RWPE1 (cell line): ENCODE measurements around the gene SERPINA4.

Source experiments
- CTCF ChIA-PET: fragments of 350-600 bp; sonication (Branson Sonifier 250); formaldehyde crosslinking; extraction: SDS; loops from one replicate; lab custom pipeline; 2021; lab: Yijun Ruan, JAX
- POLR2A ChIA-PET: fragments of 400-600 bp; formaldehyde crosslinking; extraction: SDS; loops from one replicate; lab custom pipeline; 2020; ENCODE audit warnings: antibody characterized with exemption; ENCODE audit not compliant: low non-redundant PET; lab: Yijun Ruan, JAX
- DNase-seq: peaks from one replicate; pipeline ENCODE4 v3.0.0; 2012; ENCODE audit warnings: low spot score
- H3K27ac ChIP-seq: fragments of 450-650 bp; 2 replicates; pipeline ENCODE4 v1.5.1; 2017
- TF ChIP-seq, protein P1 (sequence below): fragments of 450-650 bp; conservative IDR thresholded peaks from 2 replicates; pipeline ENCODE4 v1.5.1; 2017; ENCODE audit warnings: low read depth, mild to moderate bottlenecking

SERPINA4 gene

DNA sequence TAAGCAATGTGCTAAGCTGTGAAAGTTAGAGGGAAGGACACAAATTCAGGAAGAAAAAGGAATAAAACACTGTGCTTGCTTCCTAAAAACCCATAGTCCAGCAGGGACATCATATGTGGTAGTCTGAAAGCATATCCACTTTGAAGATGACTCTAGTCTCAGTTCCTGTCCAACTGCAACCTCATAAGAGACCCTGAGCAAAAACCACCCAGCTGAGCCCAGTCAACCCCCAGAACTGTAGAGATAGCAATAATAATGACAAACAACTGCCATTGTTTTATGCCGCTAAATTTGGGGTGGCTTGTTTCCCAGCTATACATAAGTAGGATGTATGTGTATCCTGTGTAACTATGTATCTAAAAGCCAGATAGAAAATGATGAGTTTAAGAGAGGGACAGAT is 3.9 kb upstream of the SERPINA4 start:
- TF ChIP-seq, protein P1, sequence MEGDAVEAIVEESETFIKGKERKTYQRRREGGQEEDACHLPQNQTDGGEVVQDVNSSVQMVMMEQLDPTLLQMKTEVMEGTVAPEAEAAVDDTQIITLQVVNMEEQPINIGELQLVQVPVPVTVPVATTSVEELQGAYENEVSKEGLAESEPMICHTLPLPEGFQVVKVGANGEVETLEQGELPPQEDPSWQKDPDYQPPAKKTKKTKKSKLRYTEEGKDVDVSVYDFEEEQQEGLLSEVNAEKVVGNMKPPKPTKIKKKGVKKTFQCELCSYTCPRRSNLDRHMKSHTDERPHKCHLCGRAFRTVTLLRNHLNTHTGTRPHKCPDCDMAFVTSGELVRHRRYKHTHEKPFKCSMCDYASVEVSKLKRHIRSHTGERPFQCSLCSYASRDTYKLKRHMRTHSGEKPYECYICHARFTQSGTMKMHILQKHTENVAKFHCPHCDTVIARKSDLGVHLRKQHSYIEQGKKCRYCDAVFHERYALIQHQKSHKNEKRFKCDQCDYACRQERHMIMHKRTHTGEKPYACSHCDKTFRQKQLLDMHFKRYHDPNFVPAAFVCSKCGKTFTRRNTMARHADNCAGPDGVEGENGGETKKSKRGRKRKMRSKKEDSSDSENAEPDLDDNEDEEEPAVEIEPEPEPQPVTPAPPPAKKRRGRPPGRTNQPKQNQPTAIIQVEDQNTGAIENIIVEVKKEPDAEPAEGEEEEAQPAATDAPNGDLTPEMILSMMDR, result no peak
- ChIA-PET CTCF (no interaction called here), POLR2A (no interaction called here)
- no peak for DNase-seq
- H3K27ac ChIP-seq, result no peak overlapping the region

DNA sequence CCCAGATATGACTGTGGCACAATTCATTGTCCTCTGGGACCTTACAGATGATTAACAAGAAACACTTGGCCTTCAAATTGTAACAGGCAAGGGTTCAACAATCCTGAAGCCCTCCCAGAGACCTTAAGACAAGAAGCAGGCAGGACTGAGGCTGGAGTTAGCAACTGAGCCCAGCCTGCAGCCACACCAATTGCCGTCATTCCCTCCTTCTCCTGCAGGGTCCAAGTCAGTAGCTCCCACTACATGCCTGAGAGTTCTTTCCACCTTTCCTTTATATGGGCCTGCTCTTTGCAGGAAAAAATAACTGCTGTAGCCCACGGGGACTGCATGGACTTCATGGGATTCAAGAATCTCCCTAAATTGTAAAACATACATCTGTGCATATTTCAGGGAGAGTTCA is 2.4 kb upstream of the SERPINA4 start:
- CTCF ChIA-PET, result no interaction called here
- no peak for DNase-seq
- TF ChIP-seq, protein P1, result no peak
- POLR2A ChIA-PET, result no interaction called here
- H3K27ac ChIP-seq, result no peak overlapping the region

DNA sequence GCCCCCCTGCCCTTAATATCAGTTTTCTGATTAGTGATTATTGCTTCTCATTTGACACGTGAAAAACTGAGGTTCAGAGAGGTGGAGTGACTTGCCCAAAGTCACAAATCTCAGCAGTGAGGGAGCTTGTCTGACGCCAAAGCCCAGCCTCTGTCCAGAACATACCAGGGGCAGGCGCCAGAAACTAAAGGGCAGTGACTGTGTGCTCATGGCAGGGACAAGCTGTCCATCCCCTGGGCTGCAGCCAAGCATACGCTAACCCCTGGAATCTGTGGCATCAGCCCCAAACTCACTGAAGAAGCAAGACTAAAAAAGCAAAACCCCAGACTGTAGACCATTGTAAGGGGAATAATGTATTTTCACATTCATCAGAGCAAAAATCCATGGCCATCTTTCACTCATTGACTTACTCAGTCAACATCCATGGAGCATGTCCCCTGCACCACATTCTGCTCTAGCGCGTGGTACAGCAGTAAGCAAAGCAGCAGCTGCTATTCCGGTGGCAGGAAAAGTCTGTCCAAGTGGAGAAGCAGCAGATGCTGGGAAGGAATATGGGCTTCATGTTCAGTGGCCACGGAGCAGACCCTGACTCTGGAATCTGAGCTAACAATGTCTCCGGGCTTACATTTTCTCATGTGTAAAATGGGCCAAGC is 1.5 kb upstream of the SERPINA4 start:
- CTCF ChIA-PET, result interaction anchor here (1.9 kb wide), 1 partner anchor 11 kb away, joined by 6 read pairs; no protein-coding TSS in a partner anchor
- POLR2A ChIA-PET, result no interaction called here
- H3K27ac ChIP-seq, result no peak overlapping the region
- TF ChIP-seq, protein P1, result no peak
- DNase-seq, result no peak

DNA sequence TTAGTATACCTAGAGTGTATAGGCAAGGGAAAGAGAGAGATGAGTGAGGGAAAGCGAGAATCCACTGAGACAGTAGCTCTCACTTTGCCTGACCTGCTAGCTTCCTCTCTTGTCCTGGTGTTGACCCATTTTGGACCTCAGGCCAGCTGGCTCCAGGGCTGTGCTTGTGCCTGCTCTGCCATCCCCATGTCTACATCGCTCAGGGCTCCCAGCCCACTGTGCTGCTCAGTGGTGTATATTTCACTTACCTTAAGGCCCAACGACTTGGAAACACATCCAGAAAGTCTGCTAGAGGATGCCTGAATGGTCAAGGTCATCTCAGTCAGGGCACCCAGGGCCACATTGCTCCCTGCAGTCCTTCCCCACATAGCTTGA is 964 bp upstream of the SERPINA4 start:
- DNase-seq, result no peak
- POLR2A ChIA-PET, result no interaction called here
- TF ChIP-seq, protein P1, result no peak
- H3K27ac ChIP-seq, result no peak overlapping the region
- CTCF ChIA-PET, result interaction anchor here (1.9 kb wide), 1 partner anchor 11 kb away, joined by 6 read pairs; no protein-coding TSS in a partner anchor

DNA sequence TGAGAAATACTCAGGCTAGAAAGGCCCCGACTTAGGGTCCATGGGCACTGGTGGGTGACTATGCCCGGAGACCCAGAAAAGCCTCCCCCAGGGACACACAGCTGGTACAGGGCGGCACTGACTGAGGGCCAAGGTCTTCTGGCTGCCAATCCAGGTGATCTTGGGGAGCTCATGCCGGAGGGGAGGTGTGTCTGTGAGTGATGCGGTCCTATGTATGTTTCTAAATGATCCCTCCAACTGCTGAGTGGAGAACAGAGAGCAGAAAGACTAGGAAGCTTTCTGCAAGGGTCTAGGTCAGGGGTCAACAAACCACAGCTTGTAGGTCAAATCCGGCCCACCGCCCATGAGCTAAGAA is 391 bp downstream of the SERPINA4 start:
- no peak overlapping the region for H3K27ac ChIP-seq
- CTCF ChIA-PET, result interaction anchor here (0.6 kb wide), 1 partner anchor 23 kb away, joined by 3 read pairs; no protein-coding TSS in a partner anchor
- TF ChIP-seq, protein P1, result no peak
- DNase-seq, result no peak
- POLR2A ChIA-PET, result no interaction called here

DNA sequence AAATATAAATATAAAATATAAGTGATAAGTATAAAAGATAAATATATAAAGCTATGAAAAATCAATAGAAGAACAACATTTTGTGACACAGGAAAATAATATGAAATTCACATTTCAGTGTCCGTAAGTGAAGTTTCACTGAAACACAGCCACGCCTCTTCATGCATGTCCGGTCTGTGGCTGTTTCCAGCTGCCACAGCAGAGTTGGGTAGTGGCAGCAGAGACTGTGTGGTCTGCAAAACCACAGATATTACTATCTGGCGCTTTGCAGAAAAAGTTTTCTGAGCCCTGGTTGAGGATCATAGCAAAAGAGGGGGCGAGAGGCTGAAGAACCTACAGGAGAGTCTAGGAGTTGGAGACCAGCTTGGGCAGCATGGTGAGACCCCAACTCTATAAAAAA is 780 bp downstream of the SERPINA4 start:
- TF ChIP-seq, protein P1, result no peak
- no peak overlapping the region for H3K27ac ChIP-seq
- POLR2A ChIA-PET, result no interaction called here
- CTCF ChIA-PET, result interaction anchor here (0.6 kb wide), 1 partner anchor 24 kb away, joined by 3 read pairs; no protein-coding TSS in a partner anchor
- no peak for DNase-seq
